ENCODE results near the gene AMPH.

DNA sequence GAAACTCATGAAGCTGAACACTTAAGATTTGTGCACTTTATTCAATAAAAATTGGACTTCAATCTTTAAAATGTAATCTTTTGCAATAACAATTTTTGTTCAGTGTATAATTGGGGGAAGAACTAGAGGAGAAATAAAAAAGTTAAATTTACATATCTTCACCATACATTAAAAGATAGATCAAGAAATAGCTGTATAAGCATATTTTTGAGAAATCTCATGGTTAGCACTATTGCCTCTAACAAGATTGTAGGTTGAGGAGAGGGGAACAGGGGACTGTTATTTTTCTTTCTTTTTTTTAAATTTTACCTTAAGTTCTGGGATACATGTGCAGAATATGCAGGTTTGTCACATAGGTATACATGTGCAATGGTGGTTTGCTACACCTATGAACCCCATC lies 5.3 kb downstream of the AMPH start:
- TF ChIP-seq, protein P1, sequence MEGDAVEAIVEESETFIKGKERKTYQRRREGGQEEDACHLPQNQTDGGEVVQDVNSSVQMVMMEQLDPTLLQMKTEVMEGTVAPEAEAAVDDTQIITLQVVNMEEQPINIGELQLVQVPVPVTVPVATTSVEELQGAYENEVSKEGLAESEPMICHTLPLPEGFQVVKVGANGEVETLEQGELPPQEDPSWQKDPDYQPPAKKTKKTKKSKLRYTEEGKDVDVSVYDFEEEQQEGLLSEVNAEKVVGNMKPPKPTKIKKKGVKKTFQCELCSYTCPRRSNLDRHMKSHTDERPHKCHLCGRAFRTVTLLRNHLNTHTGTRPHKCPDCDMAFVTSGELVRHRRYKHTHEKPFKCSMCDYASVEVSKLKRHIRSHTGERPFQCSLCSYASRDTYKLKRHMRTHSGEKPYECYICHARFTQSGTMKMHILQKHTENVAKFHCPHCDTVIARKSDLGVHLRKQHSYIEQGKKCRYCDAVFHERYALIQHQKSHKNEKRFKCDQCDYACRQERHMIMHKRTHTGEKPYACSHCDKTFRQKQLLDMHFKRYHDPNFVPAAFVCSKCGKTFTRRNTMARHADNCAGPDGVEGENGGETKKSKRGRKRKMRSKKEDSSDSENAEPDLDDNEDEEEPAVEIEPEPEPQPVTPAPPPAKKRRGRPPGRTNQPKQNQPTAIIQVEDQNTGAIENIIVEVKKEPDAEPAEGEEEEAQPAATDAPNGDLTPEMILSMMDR (IDR thresholded peaks at IDR 0.05): no peak
- TF ChIP-seq POLR2AphosphoS5 (IDR thresholded peaks at IDR 0.05): no peak
- TF ChIP-seq EP300 (IDR thresholded peaks at IDR 0.05): no peak
- no peak for TF ChIP-seq POLR2A (IDR thresholded peaks at IDR 0.05)

All from gastroesophageal sphincter (tissue), 3 donors.